Measurements from ENCODE around the gene FBLN2.

The FBLN2 gene

GRCh38 chr3:13506680-13507079 is 42.2 kb upstream of the FBLN2 start:
- Histone ChIP-seq H3K27ac (no peak overlapping the region), H3K27me3 (replicated peaks) (no peaks in the 10 kb centered on the region), H3K36me3 (replicated peaks) (no peaks in the 10 kb centered on the region), H3K4me3 (ENCODE audit: low read depth, low read length) (no peak overlapping the region)
- in situ Hi-C loops (cut with HindIII; ENCODE audit: low pct_ligation_motif_present, low sequenced_read_pairs), result loop anchor here (25.0 kb wide), 1 partner anchor 131 kb away; no protein-coding TSS in a partner anchor
- no peak for DNase-seq
- TF ChIP-seq, protein P1, sequence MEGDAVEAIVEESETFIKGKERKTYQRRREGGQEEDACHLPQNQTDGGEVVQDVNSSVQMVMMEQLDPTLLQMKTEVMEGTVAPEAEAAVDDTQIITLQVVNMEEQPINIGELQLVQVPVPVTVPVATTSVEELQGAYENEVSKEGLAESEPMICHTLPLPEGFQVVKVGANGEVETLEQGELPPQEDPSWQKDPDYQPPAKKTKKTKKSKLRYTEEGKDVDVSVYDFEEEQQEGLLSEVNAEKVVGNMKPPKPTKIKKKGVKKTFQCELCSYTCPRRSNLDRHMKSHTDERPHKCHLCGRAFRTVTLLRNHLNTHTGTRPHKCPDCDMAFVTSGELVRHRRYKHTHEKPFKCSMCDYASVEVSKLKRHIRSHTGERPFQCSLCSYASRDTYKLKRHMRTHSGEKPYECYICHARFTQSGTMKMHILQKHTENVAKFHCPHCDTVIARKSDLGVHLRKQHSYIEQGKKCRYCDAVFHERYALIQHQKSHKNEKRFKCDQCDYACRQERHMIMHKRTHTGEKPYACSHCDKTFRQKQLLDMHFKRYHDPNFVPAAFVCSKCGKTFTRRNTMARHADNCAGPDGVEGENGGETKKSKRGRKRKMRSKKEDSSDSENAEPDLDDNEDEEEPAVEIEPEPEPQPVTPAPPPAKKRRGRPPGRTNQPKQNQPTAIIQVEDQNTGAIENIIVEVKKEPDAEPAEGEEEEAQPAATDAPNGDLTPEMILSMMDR (IDR thresholded peaks at IDR 0.05; ENCODE audit: low read depth, low read length, missing control alignments), result no peak

DNA sequence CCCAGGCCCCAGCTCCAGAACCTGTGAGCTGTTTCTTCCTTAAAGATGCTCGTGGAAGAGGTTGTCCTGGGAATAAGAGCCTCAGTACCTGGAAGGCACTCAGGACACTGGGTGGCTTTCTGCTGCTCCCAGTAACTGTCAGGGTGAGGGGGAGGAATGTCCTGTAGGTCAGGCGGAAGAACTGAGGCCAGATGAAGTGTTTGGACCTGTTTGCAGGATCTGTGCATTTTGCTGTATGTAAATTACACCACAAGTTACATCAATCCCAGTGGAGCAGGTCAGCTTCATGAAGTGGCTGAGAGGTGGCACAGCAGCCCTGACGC is 41.7 kb upstream of the FBLN2 start:
- no peaks in the 10 kb centered on the region for H3K27me3 ChIP-seq (replicated peaks)
- in situ Hi-C loops (cut with HindIII; ENCODE audit: low pct_ligation_motif_present, low sequenced_read_pairs), result loop anchor here (25.0 kb wide), 1 partner anchor 130 kb away; no protein-coding TSS in a partner anchor
- H3K4me3 ChIP-seq (ENCODE audit: low read depth, low read length), result no peak overlapping the region
- no peak for DNase-seq
- H3K27ac ChIP-seq, result no peak overlapping the region
- no peaks in the 10 kb centered on the region for H3K36me3 ChIP-seq (replicated peaks)
- TF ChIP-seq, protein P1 (IDR thresholded peaks at IDR 0.05; ENCODE audit: low read depth, low read length, missing control alignments), result no peak

DNA sequence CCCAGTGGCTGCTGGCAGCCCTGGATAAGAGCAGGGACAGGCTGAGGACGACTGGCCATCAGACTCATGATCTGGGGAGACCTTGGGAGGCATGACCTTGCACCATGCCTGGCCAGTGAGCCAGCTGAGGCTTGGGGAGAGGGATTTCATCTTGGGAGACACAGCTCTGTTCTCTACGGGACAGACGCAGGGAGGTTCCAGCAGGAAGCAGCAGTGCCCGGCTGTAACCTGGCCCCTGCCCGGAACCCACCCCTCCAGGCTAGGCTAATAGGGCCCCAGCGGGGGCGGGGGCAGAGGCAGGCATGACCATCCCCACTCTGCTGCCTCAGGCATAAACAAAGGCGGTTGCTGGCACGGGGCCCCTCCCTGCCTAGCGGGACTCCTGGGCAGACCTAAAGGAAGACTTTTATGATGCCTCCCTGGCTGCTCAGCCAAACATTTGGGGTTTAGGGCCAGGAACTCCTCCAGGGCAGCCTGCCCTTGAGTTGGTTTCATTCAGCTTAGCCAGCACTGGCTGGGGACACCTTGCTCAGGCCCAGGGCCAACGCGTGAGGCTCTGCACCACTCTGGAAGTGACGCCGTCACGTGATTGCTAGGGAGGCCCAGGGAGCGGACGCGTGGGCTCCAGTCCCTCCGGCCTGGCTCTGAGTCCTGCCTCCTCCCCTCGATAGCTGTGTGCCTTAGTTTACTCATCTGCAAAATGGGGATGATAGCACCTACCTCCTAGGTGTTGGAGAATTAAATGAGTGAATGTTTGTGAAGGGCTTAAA is 41.2 kb upstream of the FBLN2 start:
- H3K27ac ChIP-seq, result no peak overlapping the region
- TF ChIP-seq, protein P1 (IDR thresholded peaks at IDR 0.05; ENCODE audit: low read depth, low read length, missing control alignments), result no peak
- no peak for DNase-seq
- in situ Hi-C loops (cut with HindIII; ENCODE audit: low pct_ligation_motif_present, low sequenced_read_pairs), result loop anchor here (25.0 kb wide), 1 partner anchor 130 kb away; no protein-coding TSS in a partner anchor
- H3K27me3 ChIP-seq (replicated peaks), result no peaks in the 10 kb centered on the region
- no peaks in the 10 kb centered on the region for H3K36me3 ChIP-seq (replicated peaks)
- H3K4me3 ChIP-seq (ENCODE audit: low read depth, low read length), result no peak overlapping the region

DNA sequence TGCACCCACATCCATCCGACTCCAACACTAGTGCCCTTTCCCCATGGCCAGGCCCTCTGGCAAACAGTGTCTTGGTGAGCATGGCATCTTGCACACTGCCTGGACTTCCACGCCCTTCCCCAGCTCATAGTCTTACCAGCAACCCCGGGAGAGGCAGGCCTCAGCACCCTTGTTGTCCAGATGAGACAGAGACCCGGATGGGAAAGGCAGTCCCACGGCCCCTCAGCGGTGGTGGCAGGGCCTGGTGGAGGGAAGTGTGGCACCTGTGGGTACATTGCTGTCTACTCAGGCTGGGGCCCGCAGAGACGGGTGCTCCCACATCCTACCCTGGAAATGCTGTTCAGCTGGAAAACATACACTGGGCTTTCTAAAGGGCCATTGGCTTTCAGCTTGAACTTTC is 40.4 kb upstream of the FBLN2 start:
- Histone ChIP-seq H3K4me3 (ENCODE audit: low read depth, low read length) (no peak overlapping the region), H3K27ac (no peak overlapping the region), H3K36me3 (replicated peaks) (no peaks in the 10 kb centered on the region), H3K27me3 (replicated peaks) (no peaks in the 10 kb centered on the region)
- in situ Hi-C loops (cut with HindIII; ENCODE audit: low pct_ligation_motif_present, low sequenced_read_pairs), result loop anchor here (25.0 kb wide), 1 partner anchor 129 kb away; no protein-coding TSS in a partner anchor
- TF ChIP-seq, protein P1 (IDR thresholded peaks at IDR 0.05; ENCODE audit: low read depth, low read length, missing control alignments), result no peak
- DNase-seq, result no peak

DNA sequence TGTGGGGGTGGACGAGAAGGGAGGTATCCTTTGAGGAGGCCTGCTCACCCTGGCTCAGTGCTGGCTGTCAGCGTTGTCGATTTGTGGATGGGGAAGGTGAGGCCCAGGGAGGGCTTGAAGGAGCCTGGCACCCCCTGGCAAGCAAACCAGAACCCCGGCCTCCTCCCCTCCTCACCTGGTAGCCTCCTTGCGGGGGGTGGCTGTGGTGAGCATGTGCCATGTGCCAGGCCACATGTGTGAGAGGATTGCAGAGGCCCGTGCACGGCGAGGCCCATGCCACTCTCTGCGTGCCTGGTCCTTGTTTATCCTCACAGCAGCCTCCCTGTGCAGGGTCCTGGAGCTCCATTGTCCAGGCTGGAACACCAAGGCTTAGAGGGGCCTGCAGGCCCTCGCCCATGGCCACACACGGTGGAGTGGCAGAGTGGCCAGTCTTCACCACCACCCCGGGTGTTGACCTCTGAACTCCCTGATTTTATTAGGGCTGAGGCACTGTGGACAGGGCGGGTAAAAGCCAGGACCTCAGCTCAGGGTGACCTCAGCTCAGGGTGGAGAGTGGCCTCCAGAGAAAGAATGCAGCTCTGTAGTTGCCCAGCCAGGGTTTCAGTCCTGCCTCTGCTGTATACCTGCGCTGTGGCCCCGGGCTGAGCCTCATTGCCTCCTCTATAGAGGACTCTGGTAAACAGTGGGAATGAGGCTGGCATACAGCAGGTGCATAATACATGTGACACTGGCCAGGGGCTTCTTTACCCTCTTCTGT is 39.7 kb upstream of the FBLN2 start:
- Histone ChIP-seq H3K27ac (no peak overlapping the region), H3K36me3 (replicated peaks) (no peaks in the 10 kb centered on the region), H3K4me3 (ENCODE audit: low read depth, low read length) (no peak overlapping the region), H3K27me3 (replicated peaks) (no peaks in the 10 kb centered on the region)
- TF ChIP-seq, protein P1 (IDR thresholded peaks at IDR 0.05; ENCODE audit: low read depth, low read length, missing control alignments), result no peak
- DNase-seq, result no peak
- in situ Hi-C loops (cut with HindIII; ENCODE audit: low pct_ligation_motif_present, low sequenced_read_pairs), result loop anchor here (25.0 kb wide), 1 partner anchor 128 kb away; no protein-coding TSS in a partner anchor

Data from brain microvascular endothelial cell (primary cell).